HepG2 (cell line): ENCODE measurements around the gene EZH1. TPM values are rescaled to one million over a fixed set of nuclear protein-coding genes. Genes with fewer than 3 reads are reported as not detected.

ENCODE experiments used
- BATF2 ChIP-seq: sonication (generic); formaldehyde crosslinking; IDR thresholded peaks from 2 replicates; pipeline ENCODE4 v1.8.0; 2022; ENCODE audit warnings: mild to moderate bottlenecking, missing genetic modification reagents, moderate library complexity
- EP300 ChIP-seq, 3 experiments: sonication (generic) in 1 of 3; formaldehyde crosslinking in 1 of 3; IDR thresholded peaks; 2 replicates each; pipeline versions ENCODE4 v1.5.1 to v1.6.1; 2011 to 2020; ENCODE audit warnings: low read depth in 2 of 3, low read length in 2 of 3, borderline replicate concordance in 1 of 3, improper control_type of control experiment in 1 of 3, mild to moderate bottlenecking in 1 of 3, missing genetic modification reagents in 1 of 3, moderate library complexity in 1 of 3
- ETV5 ChIP-seq: IDR thresholded peaks from 2 replicates; pipeline ENCODE4 v1.6.1; 2018; ENCODE audit warnings: missing biosample characterization, missing genetic modification reagents, inconsistent platforms, borderline replicate concordance
- FOXJ3 ChIP-seq: sonication (generic); formaldehyde crosslinking; IDR thresholded peaks from 2 replicates; pipeline ENCODE4 v1.4.0; 2020; ENCODE audit warnings: missing genetic modification reagents, mild to moderate bottlenecking, borderline replicate concordance
- PATZ1 ChIP-seq: sonication (generic); formaldehyde crosslinking; IDR thresholded peaks from 2 replicates; pipeline ENCODE4 v1.4.0; 2020; ENCODE audit warnings: missing genetic modification reagents
- PHF20 ChIP-seq: sonication (generic); formaldehyde crosslinking; IDR thresholded peaks from 2 replicates; pipeline ENCODE4 v1.5.0; 2020; ENCODE audit warnings: mild to moderate bottlenecking, missing genetic modification reagents
- RORA ChIP-seq: sonication (generic); formaldehyde crosslinking; IDR thresholded peaks from 2 replicates; pipeline ENCODE4 v1.5.0; 2020; ENCODE audit warnings: mild to moderate bottlenecking, missing genetic modification reagents, moderate library complexity
- SP1 ChIP-seq, 2 experiments: fragments of 450-650 bp in 1 of 2; sonication (generic) in 1 of 2; formaldehyde crosslinking in 1 of 2; IDR thresholded peaks; 2 replicates each; pipeline versions ENCODE4 v1.4.0 to v1.6.1; 2016 to 2020; ENCODE audit warnings: missing genetic modification reagents in 1 of 2
- TBP ChIP-seq: sonication (generic); formaldehyde crosslinking; IDR thresholded peaks from 2 replicates; pipeline ENCODE4 v1.5.0; 2020; ENCODE audit warnings: missing genetic modification reagents
- ZBED4 ChIP-seq: sonication (generic); formaldehyde crosslinking; IDR thresholded peaks from 2 replicates; pipeline ENCODE4 v1.4.0; 2020; ENCODE audit warnings: missing genetic modification reagents, borderline replicate concordance
- ZMYM2 ChIP-seq: sonication (generic); formaldehyde crosslinking; IDR thresholded peaks from 2 replicates; pipeline ENCODE4 v1.8.0; 2022; ENCODE audit warnings: mild to moderate bottlenecking, missing genetic modification reagents
- ZNF567 ChIP-seq: sonication (generic); formaldehyde crosslinking; IDR thresholded peaks from 2 replicates; pipeline ENCODE4 v1.8.1; 2023; ENCODE audit warnings: mild to moderate bottlenecking, missing genetic modification reagents, borderline replicate concordance
- polyA plus RNA-seq, 8 experiments: library from polyadenylated mRNA; depleted of rRNA in 3 of 8; stranded (reverse) in 7 of 8; unstranded in 1 of 8; fragments of >200 nt; fragmentation: Illumina TruSeq in 4 of 8; extraction: Trizol in 4 of 8; gene quantifications; 2 replicates each; pipeline versions ENCODE4 v1.2.1 to v1.2.3, GENCODE V29; 2011 to 2016; ENCODE audit warnings: low read depth in 4 of 8, missing spikeins in 1 of 8, mixed read lengths in 1 of 8; ENCODE audit not compliant: insufficient read depth in 1 of 8
- total RNA-seq, 5 experiments: library from RNA; depleted of rRNA; stranded (reverse); fragments of >200 nt; fragmentation: Illumina TruSeq; extraction: Trizol; gene quantifications; 2 replicates each; pipeline ENCODE4 v1.2.3, GENCODE V29; 2016; ENCODE audit warnings: low read depth in 1 of 5
- TF ChIP-seq, protein P1 (sequence below): sonication (generic); formaldehyde crosslinking; IDR thresholded peaks from 2 replicates; pipeline ENCODE4 v1.5.0; 2020; ENCODE audit warnings: missing genetic modification reagents, mild to moderate bottlenecking, borderline replicate concordance
- TF ChIP-seq, protein P2 (sequence below): sonication (generic); formaldehyde crosslinking; IDR thresholded peaks from 2 replicates; pipeline ENCODE4 v1.5.0; 2020; ENCODE audit warnings: mild to moderate bottlenecking, missing genetic modification reagents, moderate library complexity
- TF ChIP-seq, protein P3 (sequence below): sonication (generic); formaldehyde crosslinking; IDR thresholded peaks from 2 replicates; pipeline ENCODE4 v1.9.0; 2021; ENCODE audit warnings: missing genetic modification reagents, borderline replicate concordance

Gene EZH1
- total and polyA plus RNA-seq, 2 of the 13 experiments (the other 11 are each of a cell fraction or from before 2014, with no cell fraction given) = 11.6 to 24.0 TPM

GRCh38 chr17:42780851-42781638 lies 36.2 kb upstream of the EZH1 start (continued):
- no peak for TF ChIP-seq SP1 (IDR thresholded peaks at IDR 0.05)
- TF ChIP-seq SP1 (CRISPR knock-in tag; IDR thresholded peaks at IDR 0.05) = no peak
- TF ChIP-seq ZNF567 (CRISPR knock-in tag) = no peak
- TF ChIP-seq FOXJ3 (CRISPR knock-in tag) = no peak
- TF ChIP-seq, protein P1, sequence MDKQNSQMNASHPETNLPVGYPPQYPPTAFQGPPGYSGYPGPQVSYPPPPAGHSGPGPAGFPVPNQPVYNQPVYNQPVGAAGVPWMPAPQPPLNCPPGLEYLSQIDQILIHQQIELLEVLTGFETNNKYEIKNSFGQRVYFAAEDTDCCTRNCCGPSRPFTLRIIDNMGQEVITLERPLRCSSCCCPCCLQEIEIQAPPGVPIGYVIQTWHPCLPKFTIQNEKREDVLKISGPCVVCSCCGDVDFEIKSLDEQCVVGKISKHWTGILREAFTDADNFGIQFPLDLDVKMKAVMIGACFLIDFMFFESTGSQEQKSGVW (CRISPR knock-in tag) = no peak
- TF ChIP-seq PATZ1 (CRISPR knock-in tag) = no peak
- TF ChIP-seq PHF20 (CRISPR knock-in tag) = no peak
- no peak for TF ChIP-seq ETV5 (CRISPR knock-in tag)
- TF ChIP-seq, protein P2, sequence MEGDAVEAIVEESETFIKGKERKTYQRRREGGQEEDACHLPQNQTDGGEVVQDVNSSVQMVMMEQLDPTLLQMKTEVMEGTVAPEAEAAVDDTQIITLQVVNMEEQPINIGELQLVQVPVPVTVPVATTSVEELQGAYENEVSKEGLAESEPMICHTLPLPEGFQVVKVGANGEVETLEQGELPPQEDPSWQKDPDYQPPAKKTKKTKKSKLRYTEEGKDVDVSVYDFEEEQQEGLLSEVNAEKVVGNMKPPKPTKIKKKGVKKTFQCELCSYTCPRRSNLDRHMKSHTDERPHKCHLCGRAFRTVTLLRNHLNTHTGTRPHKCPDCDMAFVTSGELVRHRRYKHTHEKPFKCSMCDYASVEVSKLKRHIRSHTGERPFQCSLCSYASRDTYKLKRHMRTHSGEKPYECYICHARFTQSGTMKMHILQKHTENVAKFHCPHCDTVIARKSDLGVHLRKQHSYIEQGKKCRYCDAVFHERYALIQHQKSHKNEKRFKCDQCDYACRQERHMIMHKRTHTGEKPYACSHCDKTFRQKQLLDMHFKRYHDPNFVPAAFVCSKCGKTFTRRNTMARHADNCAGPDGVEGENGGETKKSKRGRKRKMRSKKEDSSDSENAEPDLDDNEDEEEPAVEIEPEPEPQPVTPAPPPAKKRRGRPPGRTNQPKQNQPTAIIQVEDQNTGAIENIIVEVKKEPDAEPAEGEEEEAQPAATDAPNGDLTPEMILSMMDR (CRISPR knock-in tag) = no peak
- TF ChIP-seq ZBED4 (CRISPR knock-in tag) = no peak
- TF ChIP-seq BATF2 (CRISPR knock-in tag) = no peak
- no peak for TF ChIP-seq RORA
- no peak for TF ChIP-seq TBP
- TF ChIP-seq, protein P3, sequence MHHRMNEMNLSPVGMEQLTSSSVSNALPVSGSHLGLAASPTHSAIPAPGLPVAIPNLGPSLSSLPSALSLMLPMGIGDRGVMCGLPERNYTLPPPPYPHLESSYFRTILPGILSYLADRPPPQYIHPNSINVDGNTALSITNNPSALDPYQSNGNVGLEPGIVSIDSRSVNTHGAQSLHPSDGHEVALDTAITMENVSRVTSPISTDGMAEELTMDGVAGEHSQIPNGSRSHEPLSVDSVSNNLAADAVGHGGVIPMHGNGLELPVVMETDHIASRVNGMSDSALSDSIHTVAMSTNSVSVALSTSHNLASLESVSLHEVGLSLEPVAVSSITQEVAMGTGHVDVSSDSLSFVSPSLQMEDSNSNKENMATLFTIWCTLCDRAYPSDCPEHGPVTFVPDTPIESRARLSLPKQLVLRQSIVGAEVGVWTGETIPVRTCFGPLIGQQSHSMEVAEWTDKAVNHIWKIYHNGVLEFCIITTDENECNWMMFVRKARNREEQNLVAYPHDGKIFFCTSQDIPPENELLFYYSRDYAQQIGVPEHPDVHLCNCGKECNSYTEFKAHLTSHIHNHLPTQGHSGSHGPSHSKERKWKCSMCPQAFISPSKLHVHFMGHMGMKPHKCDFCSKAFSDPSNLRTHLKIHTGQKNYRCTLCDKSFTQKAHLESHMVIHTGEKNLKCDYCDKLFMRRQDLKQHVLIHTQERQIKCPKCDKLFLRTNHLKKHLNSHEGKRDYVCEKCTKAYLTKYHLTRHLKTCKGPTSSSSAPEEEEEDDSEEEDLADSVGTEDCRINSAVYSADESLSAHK (CRISPR knock-in tag) = no peak
- no peak for TF ChIP-seq EP300 (IDR thresholded peaks at IDR 0.05; ENCODE audit: low read depth in 2 of 2, low read length in 2 of 2)
- no peak; the same call in 1 of the 2 replicates for TF ChIP-seq EP300 (CRISPR knock-in tag; IDR thresholded peaks at IDR 0.05; ENCODE audit: borderline replicate concordance)
- TF ChIP-seq ZMYM2 = no peak
